GM19099 (cell line): ENCODE measurements around the gene ZNF740.

Experiments
- POLR2A ChIP-seq: IDR thresholded peaks from 3 replicates; pipeline ENCODE4 v1.6.1; 2011; ENCODE audit warnings: low read depth; ENCODE audit not compliant: insufficient read length; ENCODE audit errors: extremely low read depth

ZNF740 gene

DNA sequence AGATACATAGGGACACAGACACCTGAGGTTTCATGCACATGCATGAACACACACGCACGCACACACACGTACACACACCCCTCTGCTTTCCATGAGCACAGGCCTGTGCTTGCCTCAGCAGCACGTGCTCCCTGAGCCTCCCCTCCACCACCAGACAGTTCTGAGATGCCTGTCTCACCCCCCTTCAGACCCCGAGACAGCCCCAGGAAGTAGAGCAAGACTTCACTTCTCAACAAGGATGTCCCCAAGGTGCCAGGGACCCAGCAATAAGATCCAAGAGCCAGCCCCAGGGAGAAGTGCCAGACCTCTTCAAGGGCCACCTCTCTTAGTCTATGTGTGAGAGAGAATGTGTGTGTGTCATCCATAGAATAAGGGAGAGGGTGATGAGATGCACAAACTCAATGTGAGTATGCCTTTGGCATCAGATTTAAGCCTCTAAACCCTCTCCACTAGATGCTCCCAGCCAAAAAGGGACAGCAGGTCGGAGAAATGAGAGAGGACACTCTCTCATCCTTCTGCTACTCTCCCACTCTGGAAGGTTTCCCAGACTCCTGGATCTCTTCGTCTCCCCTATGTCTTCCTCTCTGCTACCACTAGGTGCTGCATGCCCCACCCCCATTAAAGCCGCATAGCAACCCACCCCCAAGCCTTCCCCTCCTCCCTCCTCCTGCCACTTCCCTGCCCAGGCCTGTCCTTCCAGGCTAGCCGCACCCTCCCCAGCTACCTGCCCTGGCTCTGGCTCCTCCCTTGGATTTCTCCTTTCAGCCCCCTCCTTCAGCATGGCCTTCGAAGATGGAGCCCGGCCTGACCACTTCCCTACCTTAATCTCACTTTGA lies 43.8 kb downstream of the ZNF740 start:
- no peak for TF ChIP-seq POLR2A

DNA sequence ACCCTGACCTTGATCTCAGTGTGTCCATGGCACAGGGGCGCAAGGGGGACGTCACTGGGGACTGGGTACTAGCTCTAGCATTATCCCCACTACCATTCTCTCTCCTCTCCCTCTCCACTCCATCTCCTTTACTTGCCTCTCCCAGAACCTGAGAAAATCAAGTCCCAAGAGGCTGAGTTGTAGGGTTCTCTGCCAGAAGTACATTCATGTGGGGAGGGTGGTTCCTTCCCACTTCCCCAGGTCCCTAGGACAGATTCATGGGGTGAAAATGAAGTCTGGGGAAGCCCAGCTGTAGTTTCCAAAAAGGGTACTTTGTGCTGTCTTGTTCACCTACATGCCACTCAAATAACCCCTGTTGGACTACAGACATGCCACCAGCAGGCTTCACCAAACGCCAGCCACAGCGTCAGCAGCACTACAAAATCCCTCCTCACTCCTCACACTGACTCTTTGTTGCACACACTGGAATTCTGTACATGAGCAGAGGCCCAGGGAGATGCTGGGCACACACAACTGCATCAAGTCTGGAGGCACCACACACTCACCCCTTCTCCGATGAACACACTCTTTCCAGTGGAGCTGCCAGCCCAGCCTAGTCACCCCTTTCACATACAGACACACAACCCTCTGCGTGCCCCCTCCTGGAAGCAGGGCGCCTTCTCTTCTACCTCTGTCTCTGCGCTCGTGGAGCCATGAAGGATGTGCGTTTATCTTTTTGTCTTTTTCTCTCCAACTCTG lies 44.5 kb downstream of the ZNF740 start:
- TF ChIP-seq POLR2A, result no peak

DNA sequence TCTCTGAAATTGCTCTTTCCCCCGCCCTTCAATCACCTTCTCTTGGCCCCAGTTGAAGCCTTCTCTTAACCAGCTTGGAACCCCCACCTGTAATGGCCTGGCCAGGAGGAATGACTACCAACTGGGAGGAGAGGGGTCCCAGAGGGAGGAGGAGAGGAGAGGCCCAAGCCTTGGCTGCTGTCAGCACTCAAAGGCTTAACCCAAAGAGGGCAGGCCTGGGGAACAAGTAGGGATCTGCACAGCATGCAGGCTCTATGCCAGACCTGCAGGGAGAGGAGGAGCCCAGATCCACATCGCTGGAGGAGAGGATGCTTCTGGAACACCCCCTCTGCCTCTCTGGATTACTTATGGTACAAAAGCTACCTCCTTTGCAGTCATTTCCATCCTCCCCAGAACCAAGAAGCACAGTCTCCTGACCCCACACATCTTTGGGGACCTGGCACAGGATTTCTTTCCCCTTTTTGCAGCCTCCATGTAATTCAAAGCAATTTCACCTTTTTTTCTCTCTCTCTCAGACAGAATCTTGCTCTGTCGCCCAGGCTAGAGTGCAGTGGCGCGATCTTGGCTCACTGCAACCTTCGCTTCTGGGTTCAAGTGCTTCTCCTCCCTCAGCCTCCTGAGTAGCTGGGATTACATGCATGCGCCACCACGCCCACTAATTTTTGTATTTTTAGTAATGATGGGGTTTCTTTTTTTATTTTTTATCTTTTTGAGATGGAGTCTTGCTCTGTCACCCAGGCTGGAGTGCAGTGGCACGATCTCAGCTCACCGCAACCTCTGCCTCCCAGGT lies 45.3 kb downstream of the ZNF740 start:
- TF ChIP-seq POLR2A, result no peak

DNA sequence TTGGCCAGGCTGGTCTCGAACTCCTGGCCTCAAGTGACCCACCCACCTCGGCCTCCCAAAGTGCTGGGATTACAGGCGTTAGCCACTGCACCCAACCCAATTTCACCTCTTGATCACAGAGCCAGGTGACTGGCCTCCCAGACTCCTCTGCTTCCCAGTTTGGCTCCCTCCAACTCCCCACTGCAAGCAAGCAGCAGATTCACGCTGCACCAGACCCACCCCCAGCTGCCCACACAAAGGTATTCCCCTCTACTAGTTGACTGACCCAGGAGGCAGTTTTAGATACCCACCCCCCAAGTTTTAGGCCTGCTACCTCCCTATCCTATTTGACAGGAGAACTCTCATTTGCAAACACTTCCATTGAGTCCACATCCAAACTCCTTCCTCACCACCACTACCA lies 46.3 kb downstream of the ZNF740 start:
- TF ChIP-seq POLR2A, result no peak

DNA sequence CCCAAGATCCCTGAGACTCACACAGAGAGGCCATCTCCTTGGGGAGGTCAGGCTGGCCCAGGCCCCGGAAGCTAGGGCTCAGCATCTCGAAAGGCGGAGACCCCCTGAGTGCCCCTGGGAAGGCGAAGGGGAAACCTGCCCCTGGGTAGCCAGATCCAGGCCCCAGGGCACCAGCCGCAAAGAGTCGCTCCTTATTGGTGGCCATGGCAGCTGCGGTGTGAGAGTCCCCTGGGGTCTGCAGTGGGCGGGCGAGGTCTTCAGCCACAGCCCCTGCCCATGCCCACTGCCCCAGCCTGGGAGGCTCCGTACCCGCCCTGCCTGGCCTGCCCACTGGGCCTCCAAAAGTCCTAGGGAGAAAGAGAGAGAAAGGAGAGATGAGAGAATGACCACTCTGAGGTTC lies 46.8 kb downstream of the ZNF740 start:
- no peak for TF ChIP-seq POLR2A

DNA sequence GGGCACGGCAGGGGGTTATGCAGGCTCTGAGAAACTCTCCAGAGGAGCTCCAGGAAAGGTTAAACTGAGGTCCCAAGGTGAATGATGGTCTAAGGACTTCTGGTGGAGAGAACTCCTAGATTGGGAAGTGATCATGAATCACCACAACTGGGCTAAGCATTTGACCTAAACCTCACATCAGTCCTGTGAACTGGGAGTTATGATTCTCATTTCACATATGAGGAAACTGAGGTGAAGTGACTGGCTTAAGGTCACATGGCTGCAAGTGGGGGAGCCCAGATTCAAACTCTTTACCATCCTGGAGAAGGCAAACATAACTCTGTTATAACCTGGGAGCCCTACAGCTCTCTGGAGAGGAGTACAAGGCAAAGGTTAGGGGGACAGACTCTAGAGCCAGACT lies 47.3 kb downstream of the ZNF740 start:
- TF ChIP-seq POLR2A, result no peak

DNA sequence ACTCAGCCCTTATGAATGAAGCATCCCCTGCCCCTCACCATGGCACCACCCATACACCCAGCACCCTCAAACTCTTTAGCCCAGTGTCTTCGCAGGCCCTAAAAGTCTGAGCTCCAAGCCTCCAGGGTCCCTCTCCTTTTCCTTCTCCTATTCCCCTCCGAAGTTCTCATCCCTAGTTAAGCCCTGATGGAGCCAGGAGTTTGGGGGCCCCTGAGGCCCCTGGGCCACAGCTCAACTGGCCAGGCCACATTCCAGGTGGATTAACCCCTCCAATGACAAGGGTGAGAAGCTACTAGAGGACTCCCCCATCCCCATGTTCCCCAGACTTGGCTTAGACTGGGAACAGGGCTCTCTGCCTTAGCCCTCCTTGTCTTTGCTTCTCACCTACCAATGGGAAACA lies 48.9 kb downstream of the ZNF740 start:
- no peak for TF ChIP-seq POLR2A

DNA sequence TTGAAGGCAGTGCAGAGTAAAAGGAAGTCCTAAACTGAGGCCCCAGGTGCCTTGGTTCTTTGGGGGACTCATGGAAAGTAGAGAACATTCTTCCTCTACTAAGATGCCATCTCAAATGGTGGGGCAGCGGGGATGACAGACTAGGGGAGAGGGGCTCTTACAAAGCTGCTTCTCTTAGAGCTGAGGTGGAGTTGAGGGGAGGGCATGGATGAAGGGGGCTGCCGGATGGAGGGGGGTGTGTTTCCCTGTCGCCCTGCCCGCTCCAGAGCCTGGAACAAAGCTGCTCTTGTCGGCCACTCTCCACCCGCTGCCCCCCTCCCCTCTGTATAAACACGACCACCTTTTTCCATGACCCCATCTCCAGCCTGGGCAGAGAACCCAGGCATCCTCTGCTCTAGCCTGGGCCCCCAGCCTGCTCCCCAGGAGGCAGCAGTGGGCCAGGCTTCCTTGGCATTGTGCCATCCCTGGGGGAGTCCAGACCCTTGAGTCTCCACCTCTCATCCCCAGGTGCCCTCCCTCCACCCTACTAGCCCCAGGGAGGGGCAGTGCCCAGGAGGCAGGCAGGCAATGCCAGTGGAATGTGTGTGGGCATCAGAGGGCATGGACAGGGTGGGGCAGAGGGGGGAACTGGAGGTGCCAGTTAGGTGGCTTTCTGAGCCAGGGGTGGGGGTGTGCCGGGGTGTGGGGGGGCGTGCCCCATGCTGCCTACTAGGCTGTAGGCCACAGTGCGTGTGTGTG lies 49.8 kb downstream of the ZNF740 start:
- TF ChIP-seq POLR2A, result no peak

DNA sequence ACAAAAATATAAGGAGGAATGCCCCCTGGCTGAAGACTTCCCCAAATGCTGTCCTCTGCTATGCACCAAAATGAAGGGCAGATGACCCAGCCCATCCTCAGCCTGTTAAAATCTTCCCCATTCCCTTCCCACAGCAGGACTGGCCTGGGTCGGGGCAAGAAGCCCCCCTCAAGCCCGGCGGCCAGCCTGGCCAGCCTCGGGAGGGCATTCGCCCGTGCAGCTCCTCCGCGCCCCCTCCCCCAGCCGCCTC lies 51.1 kb downstream of the ZNF740 start:
- TF ChIP-seq POLR2A, result no peak

DNA sequence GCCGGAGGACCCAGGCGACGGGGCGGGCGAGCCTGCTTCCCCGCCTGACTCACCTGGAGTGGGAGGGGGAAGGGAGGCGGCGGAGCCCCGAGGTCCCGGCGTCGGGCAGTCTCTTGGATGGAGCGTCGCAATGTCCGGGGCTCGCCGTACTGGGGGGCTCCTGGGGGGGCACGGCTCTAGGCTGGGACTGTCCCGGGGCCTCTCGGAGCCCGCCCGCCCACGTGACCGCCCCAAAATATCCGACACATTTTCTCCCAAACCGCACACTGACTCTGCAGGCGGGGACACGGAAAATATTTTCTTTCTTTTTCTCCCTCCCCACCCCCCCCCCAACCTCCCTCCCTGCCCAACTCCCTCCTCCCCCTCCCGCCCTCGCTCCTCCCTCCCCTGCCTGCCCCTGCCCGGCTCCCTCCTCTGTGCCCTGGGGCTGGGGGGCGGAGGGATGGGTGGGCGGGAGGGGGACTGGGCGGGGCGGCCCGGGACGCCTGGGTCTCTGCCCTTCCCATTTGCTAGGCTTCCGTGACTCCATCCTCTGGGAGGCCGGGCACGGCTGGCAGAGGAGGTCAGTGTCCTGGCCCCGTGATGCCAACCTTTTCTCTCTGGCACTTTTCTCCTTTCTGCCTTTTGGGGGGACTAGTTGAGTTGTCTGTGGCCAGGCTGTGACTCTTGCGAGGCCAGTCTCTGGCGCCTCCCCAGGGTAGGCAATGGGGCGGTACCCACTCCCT lies 51.6 kb downstream of the ZNF740 start, which contains the start of gene RARG:
RARG (minus strand) TSS at position 289 of the 725 bp plus-strand sequence. CDS start 4,664 bp downstream, outside the sequence.
- TF ChIP-seq POLR2A, result no peak

DNA sequence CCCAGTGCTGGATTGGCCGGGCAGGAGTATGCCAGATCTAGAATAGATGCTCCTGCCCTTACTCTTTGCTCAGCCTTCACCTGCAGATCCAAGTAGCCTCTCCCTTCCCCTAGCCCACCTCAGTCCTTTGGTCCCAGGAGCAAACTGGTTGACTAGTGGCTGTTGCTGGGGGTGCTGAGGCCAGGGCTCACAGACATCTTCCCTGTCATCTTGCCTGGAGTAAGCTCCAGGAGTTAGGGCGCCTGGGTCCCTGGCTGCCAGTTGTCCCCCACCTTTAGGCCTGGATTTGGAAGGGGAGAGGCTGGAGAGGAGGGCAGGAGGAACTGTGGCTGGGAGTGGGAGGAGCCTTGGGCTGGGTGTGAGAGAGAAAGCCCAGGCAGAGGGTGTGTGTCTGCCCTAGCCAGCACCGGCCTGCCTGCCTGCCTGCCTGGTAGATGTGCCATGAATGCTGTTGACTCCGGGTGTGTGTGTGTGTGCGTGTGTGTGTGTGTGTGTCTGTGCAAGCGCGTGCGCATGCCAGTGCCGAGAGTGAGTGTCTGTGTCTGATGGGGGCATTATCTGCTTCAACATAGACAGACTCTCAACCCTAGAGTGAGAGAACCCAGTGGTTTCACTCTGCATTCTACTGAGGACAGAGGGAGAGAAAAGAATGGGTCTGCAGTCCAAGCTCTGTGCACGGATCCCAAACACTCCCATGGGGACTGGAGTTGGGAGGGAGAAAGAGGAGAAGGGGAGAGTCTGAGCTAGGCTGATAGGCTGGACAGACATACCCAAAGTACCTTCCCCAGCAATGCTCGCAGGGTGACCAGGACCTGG lies 52.3 kb downstream of the ZNF740 start:
- TF ChIP-seq POLR2A, result no peak

DNA sequence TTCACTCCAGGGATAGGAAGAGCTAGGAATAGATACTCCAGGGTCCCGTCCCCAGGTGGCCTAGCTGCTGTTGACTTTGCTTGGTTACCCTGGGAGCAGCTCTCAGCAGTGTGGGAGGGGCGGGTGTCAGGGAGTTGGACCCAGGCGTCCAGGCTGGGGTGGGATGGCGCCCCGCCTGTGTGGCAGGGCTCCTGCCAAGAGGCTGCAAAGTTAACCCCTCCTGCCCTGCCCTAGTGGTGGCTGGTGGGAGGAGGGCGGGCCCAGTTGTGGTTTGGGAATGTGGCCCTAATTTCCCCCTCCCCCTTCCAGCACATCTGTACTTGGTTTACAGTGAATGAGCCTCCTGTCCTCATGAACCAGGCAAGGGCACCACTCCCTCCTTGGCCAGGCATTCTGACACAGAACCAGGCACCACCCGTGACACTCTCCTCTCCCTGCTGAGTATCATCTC lies 53.2 kb downstream of the ZNF740 start:
- TF ChIP-seq POLR2A, result no peak

DNA sequence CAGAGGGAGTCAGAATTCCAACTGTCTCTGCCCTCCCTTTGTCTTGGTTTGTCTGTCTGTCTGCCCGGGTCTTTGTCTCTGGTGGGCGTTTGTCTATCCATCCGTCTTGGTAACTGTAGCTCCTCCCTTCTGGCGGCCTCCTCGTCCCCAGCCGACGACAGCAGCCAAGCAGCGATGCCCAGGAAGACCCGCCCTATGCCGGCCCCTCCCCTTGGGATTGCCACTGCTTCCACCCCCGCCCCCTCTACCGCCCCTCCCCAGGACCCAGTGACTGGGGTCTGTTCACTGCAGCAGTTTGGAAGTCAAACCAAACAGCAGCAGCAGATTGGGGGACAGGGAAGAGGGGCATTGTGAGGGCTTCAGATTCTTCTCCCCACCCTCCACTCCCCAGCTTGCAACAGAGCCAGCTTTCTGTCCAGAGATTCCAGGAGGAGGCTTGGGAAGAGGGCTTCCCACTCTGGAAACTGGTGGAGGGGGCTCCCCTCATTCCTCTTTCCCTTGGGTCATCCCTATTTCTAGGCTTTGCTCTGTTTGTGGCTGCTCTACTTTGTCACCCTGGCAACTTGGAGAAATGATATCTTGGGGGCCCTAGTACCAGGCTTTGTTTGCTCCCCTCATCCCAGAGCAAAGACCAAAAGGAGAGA lies 53.9 kb downstream of the ZNF740 start:
- TF ChIP-seq POLR2A, result no peak
